DMS 273 treated with DMSO at 0.1 percent for 48 hours (cell line): ENCODE results near the gene RGMB.
"Not testable (repeated sequence)": the region's sequence is repeated elsewhere in the genome, so short reads cannot be mapped to it uniquely, and the experiment has no call there.

ENCODE experiments used
- DNase-seq: peaks from one replicate; lab custom pipeline; 2025; lab: John Stamatoyannopoulos, UW

Gene RGMB

GRCh38 chr5:98773464-98774191, at the start of gene RGMB:
TSS of gene RGMB (plus strand) at chr5:98773663. CDS start at chr5:98774071, 408 bp downstream.
- peak; percentile 96 for DNase-seq

- DNase-seq, result no peak
These were observed 47.2 kb upstream of the RGMB start for GRCh38 chr5:98726258-98726657.

GRCh38 chr5:98727686-98728085, 45.8 kb upstream of the RGMB start:
- no peak for DNase-seq

GRCh38 chr5:98734646-98735045, 38.8 kb upstream of the RGMB start:
- DNase-seq, result no peak

GRCh38 chr5:98735806-98736507, 37.5 kb upstream of the RGMB start:
- no peak for DNase-seq

GRCh38 chr5:98736753-98737152, 36.7 kb upstream of the RGMB start:
- DNase-seq, result no peak

GRCh38 chr5:98737441-98737840, 36.0 kb upstream of the RGMB start:
- DNase-seq, result not testable (repeated sequence)

- DNase-seq, result not testable (repeated sequence)
These were observed 34.8 kb upstream of the RGMB start for GRCh38 chr5:98738481-98739149.

- no peak for DNase-seq
These were observed 31.5 kb upstream of the RGMB start for GRCh38 chr5:98741926-98742325.

- DNase-seq, result no peak
These were observed 30.9 kb upstream of the RGMB start for GRCh38 chr5:98742396-98743073.

- DNase-seq, result not testable (repeated sequence)
These were observed 25.2 kb upstream of the RGMB start for GRCh38 chr5:98748259-98748658.

GRCh38 chr5:98749046-98749445, 24.4 kb upstream of the RGMB start:
- DNase-seq, result no peak

- DNase-seq, result no peak
These were observed 22.8 kb upstream of the RGMB start for GRCh38 chr5:98750693-98751092.

- not testable (repeated sequence) for DNase-seq
These were observed 21.1 kb upstream of the RGMB start for GRCh38 chr5:98752331-98752730.

GRCh38 chr5:98752801-98753200, 20.7 kb upstream of the RGMB start:
- not testable (repeated sequence) for DNase-seq

GRCh38 chr5:98753507-98753906, 20.0 kb upstream of the RGMB start:
- DNase-seq, result no peak

GRCh38 chr5:98755406-98755805, 18.1 kb upstream of the RGMB start:
- DNase-seq, result no peak

GRCh38 chr5:98757978-98758377, 15.5 kb upstream of the RGMB start:
- no peak for DNase-seq

GRCh38 chr5:98763001-98763630, 10.3 kb upstream of the RGMB start:
- no peak for DNase-seq

GRCh38 chr5:98765815-98766214, 7.6 kb upstream of the RGMB start:
- DNase-seq, result no peak

- DNase-seq, result no peak
These were observed 5.9 kb upstream of the RGMB start for GRCh38 chr5:98767581-98767980.
